Suppressor macrophage treated with lipopolysaccharide for 1 hour (primary cell): ENCODE measurements around the gene LLCFC1.

Experiments used
- DNase-seq, 3 donors: peaks; one replicate each; pipeline ENCODE4 v3.0.0-alpha.2; 2020 to 2022

LLCFC1 gene

DNA sequence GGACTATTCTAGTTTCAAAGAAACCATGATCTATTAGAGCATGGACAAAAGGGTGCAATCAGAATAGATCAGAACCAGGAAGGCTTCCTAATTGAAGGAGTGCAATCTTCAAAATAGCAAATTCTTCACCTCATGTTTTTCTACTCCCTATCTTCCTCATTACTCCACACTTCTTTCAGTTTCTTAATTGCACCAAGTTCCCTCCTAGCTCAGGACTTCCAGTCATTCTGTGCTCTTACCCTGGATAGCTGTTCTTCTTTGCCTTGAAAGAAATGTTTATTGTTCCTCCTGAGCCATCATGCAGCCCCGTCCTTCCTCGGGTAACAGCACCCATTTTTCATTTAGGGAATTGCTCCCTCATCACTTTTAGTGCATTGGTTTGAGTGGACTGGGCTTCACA lies 28.8 kb upstream of the LLCFC1 start:
- DNase-seq = peak; percentile 24 to 53 (median 45)

DNA sequence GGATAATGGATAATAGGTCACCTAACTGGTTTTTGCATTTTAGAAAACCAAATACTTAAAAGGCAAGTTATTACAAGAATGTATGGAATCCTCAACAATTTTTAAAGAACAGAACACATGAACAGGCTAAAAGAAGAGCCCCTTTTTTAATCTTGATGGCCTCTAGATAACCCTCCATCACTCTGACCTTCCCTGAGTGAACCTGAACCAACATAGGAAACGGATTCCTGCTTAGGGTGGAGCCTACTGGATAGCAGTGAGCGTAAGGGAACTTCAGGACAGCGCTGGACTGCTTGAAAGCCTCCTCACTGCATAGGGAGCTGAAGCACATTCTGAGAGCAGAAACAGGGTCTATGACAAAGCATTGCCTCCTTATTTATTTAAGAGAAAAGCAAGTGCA lies 26.2 kb upstream of the LLCFC1 start:
- DNase-seq = no peak

DNA sequence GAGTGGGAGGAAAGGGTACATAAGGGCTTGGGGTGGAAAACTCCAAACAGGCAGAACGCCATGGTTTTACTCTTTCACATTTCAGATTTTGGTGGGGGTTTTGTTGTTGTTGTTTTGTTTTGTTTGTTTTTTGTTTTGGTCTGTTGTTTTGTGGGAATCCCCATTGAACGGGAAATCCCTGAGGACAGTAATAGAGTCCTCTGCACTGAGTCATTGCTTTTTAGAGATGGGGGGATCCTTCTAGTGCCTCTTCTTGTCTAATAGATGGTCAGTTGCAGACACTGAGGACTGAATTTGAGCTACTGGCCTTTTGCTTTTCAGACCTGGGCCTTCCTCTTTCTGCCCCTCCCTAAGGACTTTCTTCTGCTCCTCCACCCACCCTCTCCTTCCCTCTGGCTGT lies 25.7 kb upstream of the LLCFC1 start:
- DNase-seq = peak; percentile 49 to 60 (median 56)

DNA sequence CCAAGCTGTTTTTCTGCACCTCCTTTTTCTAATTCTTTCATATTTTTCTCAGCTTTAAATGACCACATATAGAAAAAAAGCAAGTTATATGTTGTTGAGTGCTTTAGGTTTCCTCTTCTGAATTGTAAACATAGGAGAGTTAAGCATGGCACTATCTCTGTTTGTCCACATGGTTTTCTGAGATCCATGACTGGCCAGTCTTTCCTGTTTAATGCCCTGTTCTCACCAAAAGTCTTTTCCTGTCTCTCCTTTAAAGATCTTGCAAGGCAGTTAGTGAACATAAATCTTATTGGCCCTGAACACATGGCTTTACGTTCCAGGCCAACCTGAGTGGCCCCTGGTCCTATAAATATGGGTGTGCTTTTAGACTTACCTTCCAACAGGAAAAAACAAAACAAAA lies 25.2 kb upstream of the LLCFC1 start:
- DNase-seq = no peak

DNA sequence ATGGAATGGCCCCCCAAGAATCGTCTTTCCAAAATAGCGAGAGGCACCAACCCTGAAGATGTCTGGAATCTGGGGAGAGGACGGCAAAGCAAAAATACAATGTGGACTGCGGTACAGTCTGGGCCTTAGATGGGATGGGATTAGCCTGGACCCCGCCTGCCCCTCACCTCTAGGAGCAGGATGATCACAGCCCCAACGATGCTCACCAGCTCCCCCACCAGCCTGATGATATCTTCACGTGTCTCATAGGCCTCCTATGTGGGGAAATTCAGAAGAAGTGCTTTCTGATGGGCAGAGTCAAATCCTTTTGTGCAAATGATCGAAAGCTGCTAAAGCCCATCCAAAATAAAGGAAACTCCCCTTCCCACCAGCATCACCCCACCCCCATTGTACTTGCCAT lies 24.0 kb upstream of the LLCFC1 start:
- DNase-seq = no peak

DNA sequence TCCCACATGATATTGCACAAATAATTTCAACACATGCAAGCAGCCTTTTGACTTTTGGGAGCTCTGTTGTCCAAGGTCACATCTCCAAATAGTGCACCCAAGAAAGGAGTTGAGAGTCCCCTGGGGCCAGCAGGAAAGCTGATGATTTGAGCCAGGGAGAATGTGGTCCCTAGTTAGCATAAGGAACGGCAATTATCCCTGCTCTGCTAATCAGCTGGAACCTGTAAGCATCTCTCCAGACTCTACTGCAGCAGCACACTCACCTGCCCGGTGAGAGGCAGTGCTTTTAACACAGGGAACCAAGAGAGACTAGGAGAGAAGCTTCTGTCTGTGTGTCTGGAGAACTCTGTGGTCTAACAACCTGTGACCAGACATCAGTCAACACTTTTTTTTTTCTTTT lies 22.8 kb upstream of the LLCFC1 start:
- DNase-seq = no peak

DNA sequence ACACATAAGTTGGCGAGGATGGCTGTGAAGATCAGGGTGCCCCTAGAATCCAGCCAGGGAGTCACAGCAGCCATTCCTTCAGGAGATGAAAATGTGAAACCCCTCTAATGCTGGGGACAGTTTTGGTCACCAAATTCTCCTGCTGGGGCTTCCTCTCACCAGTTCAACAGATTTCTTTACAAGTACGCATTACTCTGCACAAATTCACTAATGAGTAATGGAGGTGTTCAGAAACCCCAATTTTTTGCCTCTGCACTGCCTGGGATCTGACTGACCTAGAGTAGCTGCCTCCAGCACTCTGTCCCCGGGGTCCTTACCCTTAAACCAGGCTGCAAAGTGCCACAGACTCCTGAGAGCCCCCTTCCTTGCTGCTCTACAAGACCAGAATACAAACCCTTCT lies 21.8 kb upstream of the LLCFC1 start:
- no peak for DNase-seq

DNA sequence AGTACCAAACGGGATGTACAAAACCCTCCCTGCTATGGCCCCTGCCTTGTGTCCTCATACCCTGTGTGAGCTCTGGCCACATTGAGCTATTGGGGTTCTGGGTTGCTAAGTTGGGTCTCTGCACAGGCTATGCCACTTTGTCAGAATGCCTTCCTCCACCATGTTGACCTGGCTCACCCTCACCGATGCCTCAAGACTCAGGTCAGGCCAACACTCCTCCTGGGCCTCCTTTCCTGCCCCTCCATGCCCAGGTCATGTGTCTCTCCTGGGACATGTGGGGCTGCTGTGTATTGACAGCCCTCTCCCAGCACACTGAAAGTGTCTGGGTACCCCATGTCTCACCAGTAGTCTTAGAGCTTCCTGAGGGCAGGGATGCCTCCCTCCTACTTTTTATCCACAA lies 20.4 kb upstream of the LLCFC1 start:
- DNase-seq = no peak

DNA sequence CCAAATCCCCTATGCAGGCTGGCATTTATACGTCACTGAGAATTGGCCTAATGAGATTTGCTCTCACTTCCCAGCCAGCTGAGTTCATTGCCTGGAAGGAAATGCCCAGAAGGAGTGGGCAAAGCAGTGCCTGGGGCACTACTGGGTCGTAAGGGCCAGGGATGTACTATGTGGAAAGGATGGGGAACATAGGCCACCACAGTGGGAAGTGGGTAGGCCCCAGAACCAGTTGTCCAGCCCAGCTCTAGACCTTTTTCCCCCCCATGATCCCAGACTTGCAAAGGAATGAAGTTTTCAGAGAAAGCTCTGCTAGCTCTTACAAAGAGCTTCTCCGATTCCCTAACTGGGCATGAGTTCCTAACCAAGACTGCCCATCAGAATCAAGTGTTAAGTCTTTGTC lies 19.6 kb upstream of the LLCFC1 start:
- no peak for DNase-seq

DNA sequence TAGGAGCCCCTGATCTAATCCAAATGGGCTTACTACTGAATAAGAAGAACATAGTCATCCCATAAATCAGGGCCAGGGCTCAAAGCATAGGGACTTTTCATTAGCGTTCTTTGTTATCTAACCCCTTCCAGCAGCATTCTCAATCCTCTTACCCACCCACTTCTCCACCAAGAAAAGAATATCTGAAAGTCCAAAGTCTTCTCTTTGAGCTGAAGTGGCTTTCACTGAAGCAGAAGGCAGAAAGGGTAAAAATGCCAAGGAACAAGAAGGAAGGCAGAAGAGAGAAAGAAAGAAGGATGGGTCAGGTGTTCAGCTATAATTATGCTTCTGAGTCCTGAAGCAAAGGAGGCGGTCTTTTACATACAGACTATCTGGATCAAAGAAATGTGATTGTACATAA lies 15.9 kb upstream of the LLCFC1 start:
- DNase-seq = no peak

DNA sequence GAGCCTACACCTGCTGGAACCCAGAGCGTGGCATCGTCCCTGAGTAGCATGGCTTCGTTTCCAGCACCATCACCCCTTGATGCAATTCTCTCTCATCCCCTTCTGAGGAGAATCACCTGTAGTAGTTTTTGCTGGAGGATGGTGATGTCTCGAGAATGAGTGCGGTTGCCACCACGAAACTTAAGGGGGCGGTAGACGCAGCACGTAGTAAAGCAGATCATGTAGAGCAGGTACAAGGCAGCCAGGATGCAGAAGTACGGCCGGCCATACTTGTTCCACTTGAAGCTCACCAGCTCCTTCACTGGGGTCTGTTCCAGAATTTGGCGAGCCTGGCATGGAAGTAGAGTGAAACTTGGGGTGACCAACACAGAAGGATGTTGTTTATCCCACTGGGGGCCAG lies 13.9 kb upstream of the LLCFC1 start:
- DNase-seq = no peak

DNA sequence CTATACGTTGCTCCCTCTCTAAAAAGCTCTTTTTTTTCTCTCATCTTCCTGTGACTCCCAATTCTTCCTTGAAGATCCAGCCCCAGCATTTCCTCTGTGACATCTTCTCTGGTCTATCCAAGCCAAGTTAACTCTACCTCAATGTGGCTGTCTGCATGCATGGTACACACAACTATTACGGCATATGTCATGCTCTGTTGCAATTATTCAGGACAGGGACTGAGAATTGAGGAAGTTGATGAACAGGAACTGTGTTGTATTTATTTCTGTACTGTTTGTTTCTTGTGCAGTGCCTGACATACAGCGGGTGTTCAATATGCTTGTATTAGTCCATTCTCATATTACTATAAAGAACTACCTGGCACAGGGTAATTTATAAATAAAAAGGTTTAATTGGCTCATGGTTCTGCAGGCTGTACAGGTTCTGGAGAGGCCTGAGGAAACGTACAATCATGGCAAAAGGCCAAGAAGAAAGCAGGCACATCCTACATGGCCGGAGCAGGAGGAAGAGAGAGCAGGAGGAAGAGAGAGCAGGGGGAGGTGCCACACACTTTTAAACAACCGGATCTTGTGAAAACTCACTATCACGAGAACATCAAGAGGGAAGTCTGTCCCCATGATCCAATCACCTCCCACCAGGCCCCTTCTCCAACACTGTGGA lies 12.1 kb upstream of the LLCFC1 start:
- DNase-seq = peak; percentile 70 to 87 (median 85)

DNA sequence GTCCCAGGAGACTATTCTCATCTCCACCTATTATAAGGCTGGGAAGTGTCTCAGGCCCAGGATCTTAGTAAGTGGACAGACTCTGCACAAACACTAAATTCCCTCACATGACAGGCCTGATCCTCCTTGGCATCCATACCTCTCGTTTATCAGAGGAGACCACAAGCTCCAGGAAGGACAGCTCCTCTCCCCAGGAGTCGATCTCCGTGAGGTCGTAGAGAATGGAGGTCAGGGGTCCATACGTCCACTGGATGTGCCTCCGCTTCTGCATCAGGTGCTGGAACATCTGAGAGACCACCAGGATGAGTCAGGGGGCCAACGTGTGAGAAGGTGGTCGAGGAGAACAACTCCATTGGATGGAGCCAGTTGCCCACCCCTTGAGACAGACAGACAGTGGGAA lies 11.3 kb upstream of the LLCFC1 start:
- no peak for DNase-seq

DNA sequence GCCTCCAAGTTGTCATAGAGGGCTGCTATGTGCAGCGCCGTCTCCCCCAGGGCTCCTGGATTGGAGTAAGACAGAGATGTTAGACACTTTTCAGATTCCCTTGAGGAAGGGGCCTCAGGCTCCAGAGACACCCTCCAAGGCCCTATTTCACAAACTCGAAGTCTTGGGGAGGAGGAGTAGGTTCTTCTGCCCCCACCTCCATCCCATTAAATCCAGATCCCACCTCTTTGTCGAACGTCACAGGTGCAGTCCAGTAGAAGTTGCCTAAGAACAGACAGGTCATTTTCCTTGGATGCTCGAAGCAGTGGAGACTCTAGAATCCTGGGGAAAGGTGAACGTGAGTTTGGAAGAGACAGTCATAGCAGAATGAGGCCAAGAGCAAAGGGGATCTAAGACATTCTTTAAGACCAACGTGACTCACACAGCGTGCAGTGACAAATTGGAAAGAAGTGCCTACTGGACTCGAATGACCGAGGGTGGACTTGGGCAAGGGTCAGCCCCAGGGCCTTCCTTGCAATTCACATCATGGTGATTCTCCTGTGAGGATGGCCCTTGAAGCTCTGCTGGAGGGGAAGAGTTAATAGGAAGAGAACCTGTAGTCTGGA lies 9.1 kb upstream of the LLCFC1 start:
- DNase-seq = no peak

DNA sequence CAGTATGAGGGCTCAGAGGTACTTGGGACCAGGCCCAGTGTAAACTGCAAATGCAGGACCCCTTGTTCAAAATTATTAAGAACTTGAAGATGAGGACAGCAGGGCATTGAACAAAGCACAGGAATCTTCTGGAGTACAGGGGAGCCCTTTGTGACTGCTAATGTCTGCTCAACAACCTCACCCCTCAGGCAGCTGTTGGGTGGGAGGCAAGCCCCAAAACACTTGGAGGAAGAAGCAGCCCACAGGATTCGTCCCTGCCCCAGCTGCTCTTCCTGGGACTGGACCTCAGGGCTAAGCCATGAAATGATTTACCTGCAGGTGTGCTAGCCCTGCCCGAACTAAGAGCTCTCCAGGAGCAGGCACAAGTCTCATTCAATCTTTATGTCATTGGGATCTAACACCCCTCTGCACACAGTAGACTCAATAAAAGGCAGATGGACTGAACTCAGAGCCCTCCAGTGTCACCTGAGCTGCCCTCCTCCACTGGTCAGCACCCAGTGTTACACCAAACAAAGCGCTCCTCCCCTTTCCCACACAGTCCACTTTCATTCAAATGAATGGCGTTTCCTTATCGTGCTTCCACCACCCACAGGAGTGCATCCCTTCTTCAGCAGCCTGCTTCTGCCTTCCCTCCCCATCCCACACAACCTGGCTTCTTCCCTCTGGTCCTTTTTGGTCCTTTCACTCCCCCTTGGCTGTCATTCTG lies 6.7 kb upstream of the LLCFC1 start:
- no peak for DNase-seq

DNA sequence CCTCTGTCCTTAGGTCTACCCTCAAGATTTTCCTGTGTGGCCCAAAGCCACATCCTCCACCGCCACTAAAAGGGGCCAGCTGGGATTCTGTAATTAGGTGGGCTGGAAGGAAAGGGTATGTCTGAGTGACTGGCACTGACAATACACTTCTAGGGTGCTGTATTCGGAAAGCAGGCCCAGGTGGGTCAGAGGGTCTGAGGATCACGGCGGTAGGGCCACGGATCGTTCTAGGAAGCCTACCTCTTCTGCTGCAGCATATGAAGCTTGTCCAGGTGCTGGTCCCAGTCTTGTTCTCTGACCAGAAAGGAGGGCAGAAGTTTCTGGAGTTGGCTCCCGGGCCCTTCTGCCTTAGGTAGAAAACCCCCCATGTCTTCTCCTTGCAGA lies 6.2 kb upstream of the LLCFC1 start:
- no peak for DNase-seq

DNA sequence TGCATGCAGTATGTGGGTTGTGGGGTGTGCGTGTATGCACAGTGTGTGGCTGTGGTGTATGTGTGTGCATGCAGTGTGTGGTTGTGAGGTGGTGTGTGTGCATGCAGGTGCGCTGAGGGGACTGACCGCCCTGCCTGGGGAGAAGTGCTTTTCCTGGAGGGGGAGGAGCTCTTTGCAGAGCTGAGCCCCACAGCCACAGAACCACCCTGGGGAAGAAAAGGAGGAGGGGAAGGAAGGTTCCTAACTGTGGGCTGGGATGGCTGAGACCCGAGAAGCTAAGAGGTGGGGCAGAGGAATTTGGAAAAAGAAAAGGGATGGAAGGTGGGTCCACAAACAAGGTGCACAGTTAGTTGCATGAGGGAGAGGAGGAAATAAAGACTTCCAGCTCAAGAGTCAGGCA lies 5.7 kb upstream of the LLCFC1 start, which contains the start of gene TRPV5:
Gene TRPV5 (minus strand): TSS at position 123 of the 400 bp plus-strand sequence. CDS start 287 bp downstream, outside the sequence.
- no peak for DNase-seq

DNA sequence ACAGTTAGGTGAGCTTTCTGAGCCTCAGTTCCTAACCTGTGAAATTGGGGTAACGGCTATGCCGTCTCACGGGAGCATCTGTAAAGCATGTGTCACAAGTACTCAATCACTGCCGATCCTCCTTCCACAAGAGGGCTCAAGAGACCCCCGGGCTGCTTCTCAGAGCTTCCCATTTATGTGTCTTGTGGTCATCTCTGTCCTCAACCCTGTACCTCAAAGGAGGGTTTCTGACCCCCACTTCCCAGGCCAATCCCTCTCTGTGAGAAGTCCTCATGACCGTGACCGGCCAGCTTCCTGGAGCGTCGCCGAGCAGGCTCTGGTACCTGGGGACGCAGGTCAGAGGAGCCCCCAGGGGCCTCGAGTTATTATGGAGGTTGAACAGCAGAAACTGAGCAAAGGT lies 5.2 kb upstream of the LLCFC1 start:
- DNase-seq = no peak

DNA sequence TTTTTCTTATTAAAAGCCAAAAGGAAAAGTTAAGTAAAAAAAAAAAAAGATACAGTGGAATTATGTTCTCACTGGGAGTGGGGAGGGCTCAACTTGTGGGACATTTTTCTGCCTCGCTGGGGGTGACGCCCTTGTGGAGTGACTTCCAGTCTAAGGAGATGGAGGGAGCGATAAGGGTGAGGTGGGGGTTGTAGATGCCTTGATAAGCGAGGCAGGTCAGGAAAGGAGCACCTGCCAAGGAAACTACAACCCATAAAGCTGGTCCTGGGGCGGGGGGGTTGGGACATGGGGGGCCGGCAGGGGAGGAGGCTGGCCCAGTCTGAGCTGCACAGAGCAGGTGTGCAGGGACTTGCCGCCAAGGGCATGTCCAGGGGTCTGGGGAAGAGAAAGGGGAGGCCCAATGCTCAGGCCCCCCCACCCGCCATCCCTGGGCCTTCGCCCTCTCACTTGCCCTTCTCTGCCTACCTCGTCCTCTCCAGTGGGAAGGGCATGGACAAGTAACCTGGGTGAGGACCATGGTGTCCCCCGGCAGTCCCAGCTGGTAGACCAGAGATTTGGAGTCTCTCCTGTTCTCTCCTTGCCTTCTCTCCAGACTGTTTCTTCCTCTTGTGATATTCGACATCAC lies 3.2 kb upstream of the LLCFC1 start:
- no peak for DNase-seq

DNA sequence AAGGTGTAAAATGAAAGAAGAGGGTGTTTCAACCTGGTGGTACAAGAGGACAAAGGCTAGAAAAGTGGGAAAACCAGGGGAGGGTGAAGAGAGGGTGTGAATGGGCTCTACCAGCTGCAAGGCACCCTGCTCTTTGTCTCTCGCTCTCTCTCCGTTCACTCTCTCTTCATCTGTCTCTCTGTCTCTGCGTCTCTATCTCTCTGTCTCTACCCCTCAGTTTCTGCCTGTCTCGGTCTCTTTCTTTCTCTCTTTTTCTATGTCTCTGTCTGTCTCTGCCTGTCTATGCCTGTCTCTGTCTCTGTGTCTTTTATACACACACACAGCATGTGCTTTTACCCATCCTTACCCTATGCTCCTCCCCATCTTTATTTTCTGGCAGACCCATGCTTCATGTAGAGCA lies 673 bp upstream of the LLCFC1 start:
- DNase-seq = no peak

DNA sequence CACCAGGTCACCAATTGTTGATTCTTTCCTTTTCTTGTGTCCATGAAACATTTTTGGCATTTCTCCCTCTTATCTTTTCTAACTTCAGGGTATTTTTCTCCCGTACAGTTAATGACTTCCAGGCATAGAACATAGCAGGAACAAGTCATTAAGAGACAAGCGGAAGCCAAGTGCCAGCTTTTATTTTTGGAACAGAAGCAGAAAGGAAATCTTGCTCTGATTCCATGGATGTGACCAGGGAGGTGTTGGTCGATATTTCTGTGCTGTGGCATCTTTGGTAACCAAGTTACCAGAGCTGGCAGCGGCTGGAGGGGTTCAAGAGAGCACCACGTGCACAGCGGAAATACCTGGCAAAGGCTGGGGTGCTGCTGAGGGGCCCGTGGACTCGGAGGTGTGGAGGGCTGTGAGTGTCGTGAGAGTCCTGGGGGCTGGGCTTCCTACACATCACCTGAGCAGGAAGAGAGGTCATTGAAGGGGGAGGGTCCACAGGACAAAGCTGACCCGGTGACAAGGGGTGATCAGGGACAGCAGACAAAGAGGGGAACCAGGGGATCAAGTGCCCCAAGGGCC lies 1.8 kb downstream of the LLCFC1 start:
- DNase-seq = no peak

DNA sequence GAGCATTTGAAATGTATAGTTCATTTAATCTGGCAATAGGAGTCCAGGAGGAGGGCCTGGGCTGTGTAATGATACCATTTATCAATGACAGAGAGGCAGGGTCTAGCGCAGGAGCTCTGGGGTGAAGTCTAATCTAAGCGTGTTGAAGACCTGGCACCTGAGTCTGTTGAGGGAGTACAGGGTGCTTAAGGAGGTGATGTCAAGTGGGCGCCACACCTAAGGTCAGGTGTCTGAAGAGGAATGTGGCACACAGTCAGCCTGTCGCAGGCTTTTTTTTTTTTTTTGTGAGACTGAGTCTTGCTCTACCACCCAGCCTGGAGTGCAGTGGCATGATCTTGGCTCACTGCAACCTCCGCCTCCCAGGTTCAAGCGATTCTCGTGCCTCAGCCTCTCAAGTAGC lies 2.3 kb downstream of the LLCFC1 start:
- no peak for DNase-seq

DNA sequence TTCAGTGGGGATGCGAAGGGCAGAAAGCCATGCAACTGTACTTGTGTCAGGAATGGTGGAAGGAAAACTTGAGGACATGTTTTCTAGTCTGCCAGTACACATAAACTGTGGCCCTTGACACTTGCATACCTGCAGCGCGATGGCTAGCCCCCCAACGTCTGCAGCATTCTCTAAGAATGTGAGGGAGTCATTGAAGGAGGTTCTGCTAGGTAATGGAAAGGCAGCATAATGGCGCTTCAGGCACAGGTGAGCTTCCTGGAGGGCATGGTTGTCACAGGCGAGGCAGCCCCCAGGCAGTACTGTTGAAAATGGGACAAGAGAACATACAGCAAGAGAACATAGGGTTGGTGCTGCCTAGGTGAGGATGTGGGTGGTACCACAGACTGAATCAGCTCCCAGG lies 3.5 kb downstream of the LLCFC1 start:
- DNase-seq = no peak
